Loucy (cell line): ENCODE data around the gene MYO1H.

Experiments
- H2AFZ ChIP-seq: fragments of 200-600 bp; sonication (generic); 2 replicates; pipeline ENCODE4 v1.6.0; 2016; ENCODE audit warnings: antibody characterized with exemption, mild to moderate bottlenecking, low read length, moderate library complexity
- H3F3A ChIP-seq: fragments of 200-600 bp; 2 replicates; pipeline ENCODE4 v1.6.0; 2016; ENCODE audit warnings: antibody characterized with exemption, low read depth, mild to moderate bottlenecking
- H3K27me3 ChIP-seq: fragments of 200-600 bp; sonication (generic); 2 replicates; pipeline ENCODE4 v1.6.1; 2014; ENCODE audit warnings: low read length, mild to moderate bottlenecking; ENCODE audit not compliant: insufficient read depth, poor library complexity, severe bottlenecking
- H3K36me3 ChIP-seq: fragments of 200-600 bp; sonication (generic); 2 replicates; pipeline ENCODE4 v1.6.1; 2016; ENCODE audit warnings: low read length; ENCODE audit not compliant: insufficient read depth
- H3K4me1 ChIP-seq: fragments of 200-600 bp; sonication (generic); 2 replicates; pipeline ENCODE4 v1.5.1; 2014; ENCODE audit warnings: low read length, mild to moderate bottlenecking; ENCODE audit not compliant: insufficient read depth, poor library complexity, severe bottlenecking
- H3K4me2 ChIP-seq: fragments of 200-600 bp; sonication (generic); 2 replicates; pipeline ENCODE4 v1.6.0; 2014; ENCODE audit warnings: antibody characterized with exemption, low read length, low read depth, mild to moderate bottlenecking; ENCODE audit not compliant: poor library complexity, severe bottlenecking
- H3K4me3 ChIP-seq: fragments of 200-600 bp; sonication (generic); 2 replicates; pipeline ENCODE4 v1.5.1; 2014; ENCODE audit warnings: low read length, mild to moderate bottlenecking, mixed read lengths; ENCODE audit not compliant: poor library complexity, severe bottlenecking
- H3K79me2 ChIP-seq: fragments of 200-600 bp; sonication (generic); 2 replicates; pipeline ENCODE4 v1.6.1; 2014; ENCODE audit warnings: low read length; ENCODE audit not compliant: insufficient read depth
- H3K9ac ChIP-seq: fragments of 200-600 bp; sonication (generic); 2 replicates; pipeline ENCODE4 v1.6.0; 2014; ENCODE audit warnings: mild to moderate bottlenecking, low read depth, low read length, moderate library complexity; ENCODE audit not compliant: poor library complexity, severe bottlenecking
- H3K9me2 ChIP-seq: fragments of 200-600 bp; sonication (generic); replicated peaks from 2 replicates; pipeline ENCODE4 v1.6.1; 2016; ENCODE audit warnings: low read depth, low read length, mixed read lengths
- H3K9me3 ChIP-seq: fragments of 200-600 bp; sonication (generic); 2 replicates; pipeline ENCODE4 v1.6.1; 2014; ENCODE audit warnings: mild to moderate bottlenecking, antibody characterized with exemption, low read length, low read depth; ENCODE audit not compliant: insufficient read depth
- H4K20me1 ChIP-seq: fragments of 200-600 bp; sonication (generic); 2 replicates; pipeline ENCODE4 v1.6.0; 2014; ENCODE audit warnings: antibody characterized with exemption, low read length, mild to moderate bottlenecking; ENCODE audit not compliant: insufficient read depth, poor library complexity, severe bottlenecking
- CTCF ChIP-seq: fragments of 200-600 bp; sonication (generic); conservative IDR thresholded peaks from 2 replicates; pipeline ENCODE4 v1.5.1; 2014; ENCODE audit warnings: mild to moderate bottlenecking, antibody characterized with exemption, low read length
- EZH2phosphoT487 ChIP-seq: fragments of 200-600 bp; IDR thresholded peaks from 2 replicates; pipeline ENCODE4 v1.6.1; 2018; ENCODE audit warnings: antibody characterized with exemption, mild to moderate bottlenecking, moderate library complexity, borderline replicate concordance

MYO1H gene

GRCh38 chr12:109475993-109476806 is 128.5 kb downstream of the MYO1H start:
- Histone ChIP-seq H3K36me3 (no peaks in the 10 kb centered on the region), H3K79me2 (peaks cover 77% of the 10 kb centered on the region), H3K27me3 (no peaks in the 10 kb centered on the region), H3K9me2 (no peaks in the 10 kb centered on the region), H3K9me3 (no peaks in the 10 kb centered on the region), H3K9ac (peak overlapping the region; percentile 85), H3F3A (no peaks in the 10 kb centered on the region), H2AFZ (peak overlapping the region; percentile 97), H3K4me2 (peak overlapping the region; percentile 88), H3K4me1 (peaks cover 31% of the 10 kb centered on the region), H3K4me3 (peak overlapping the region; percentile 96), H4K20me1 (peaks cover 26% of the 10 kb centered on the region)
- TF ChIP-seq EZH2phosphoT487 (no peak), CTCF (no peak)

GRCh38 chr12:109476807-109477184 is 129.1 kb downstream of the MYO1H start:
- Histone ChIP-seq H3K9me3 (no peaks in the 10 kb centered on the region), H3K27me3 (no peaks in the 10 kb centered on the region), H3K79me2 (peaks cover 71% of the 10 kb centered on the region), H3K4me3 (peak overlapping the region; percentile 96), H4K20me1 (peaks cover 22% of the 10 kb centered on the region), H2AFZ (peak overlapping the region; percentile 97), H3K4me1 (peaks cover 31% of the 10 kb centered on the region), H3K36me3 (no peaks in the 10 kb centered on the region), H3K4me2 (peak overlapping the region; percentile 88), H3F3A (no peaks in the 10 kb centered on the region; the same call in 1 of the 2 replicates), H3K9ac (peak overlapping the region; percentile 85), H3K9me2 (no peaks in the 10 kb centered on the region)
- no peak for TF ChIP-seq CTCF
- TF ChIP-seq EZH2phosphoT487: no peak

- Histone ChIP-seq H3K79me2 (peaks cover 68% of the 10 kb centered on the region), H3K27me3 (no peaks in the 10 kb centered on the region), H3K9me2 (no peaks in the 10 kb centered on the region), H3K9me3 (no peaks in the 10 kb centered on the region), H3K36me3 (no peaks in the 10 kb centered on the region), H3K4me3 (peak within 1 kb of the TSS; percentile 96), H3K4me1 (peaks cover 31% of the 10 kb centered on the region), H3F3A (no peaks in the 10 kb centered on the region; the same call in 1 of the 2 replicates), H3K4me2 (peak within 1 kb of the TSS; percentile 88), H3K9ac (peak within 1 kb of the TSS; percentile 85), H4K20me1 (peaks cover 17% of the 10 kb centered on the region), H2AFZ (peak within 1 kb of the TSS; percentile 97)
- TF ChIP-seq EZH2phosphoT487: no peak
- TF ChIP-seq CTCF: no peak
Measured at GRCh38 chr12:109477185-109477962, 129.7 kb downstream of the MYO1H start, which contains the start of the genes KCTD10 and UBE3B. TSS of gene KCTD10 (minus strand) at chr12:109477300. CDS start at chr12:109477262, 38 bp downstream. TSS of gene UBE3B (plus strand) at chr12:109477634. CDS start at chr12:109483552, 5,918 bp downstream.
